GM19328 (cell line): ENCODE results near the gene ZFHX2.
"Not testable (repeated sequence)": the region's sequence is repeated elsewhere in the genome, so short reads cannot be mapped to it uniquely, and the experiment has no call there.

Experiments
- ATAC-seq: cut with Tn5 transposase; IDR thresholded peaks from one replicate; pipeline ENCODE4 v1.9.1; 2021; ENCODE audit warnings: mild to moderate bottlenecking, moderate library complexity; ENCODE audit not compliant: unreplicated experiment

ZFHX2 gene

DNA sequence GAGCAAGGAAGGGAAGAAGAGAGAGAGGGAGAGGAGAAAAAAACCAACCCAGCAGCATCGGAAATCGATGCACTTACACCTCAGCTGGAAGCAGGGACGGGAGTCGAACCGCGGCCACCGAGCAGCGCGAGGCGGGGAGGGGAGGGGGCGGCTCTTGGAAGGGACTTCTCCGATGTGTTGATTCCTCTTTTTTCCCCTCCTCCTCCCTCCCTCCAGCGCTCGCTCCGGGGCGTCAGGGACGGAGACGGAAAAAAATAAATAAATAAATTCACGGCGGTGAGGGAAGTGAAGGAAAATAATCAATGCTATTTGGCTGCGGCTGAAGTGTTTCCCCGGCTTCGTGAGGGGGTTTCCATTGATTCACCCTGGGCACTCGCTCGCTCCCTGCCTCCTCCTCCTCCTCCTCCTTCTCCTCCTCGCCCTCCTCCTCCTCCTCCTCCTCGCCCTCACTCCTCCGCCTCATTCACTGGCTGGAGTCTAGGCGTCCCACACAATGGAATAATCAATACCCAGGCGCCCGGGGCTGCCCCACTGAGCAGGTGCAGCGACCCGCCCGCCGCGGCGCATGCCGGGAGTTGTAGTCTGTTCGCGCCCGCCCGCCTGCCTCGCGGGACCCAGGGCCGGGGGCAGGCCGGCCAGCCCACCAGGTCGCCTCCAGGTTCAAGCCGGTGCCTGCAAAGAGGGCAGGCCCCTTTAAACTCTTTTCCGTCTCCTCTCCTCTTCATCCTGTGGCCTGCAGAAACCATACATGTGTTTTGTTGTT lies at the start of gene ZFHX2:
Gene ZFHX2, minus strand, starts transcription at position 500 of the 763 bp plus-strand sequence. CDS start 16,440 bp downstream, outside the sequence.
- peak; percentile 43 for ATAC-seq

DNA sequence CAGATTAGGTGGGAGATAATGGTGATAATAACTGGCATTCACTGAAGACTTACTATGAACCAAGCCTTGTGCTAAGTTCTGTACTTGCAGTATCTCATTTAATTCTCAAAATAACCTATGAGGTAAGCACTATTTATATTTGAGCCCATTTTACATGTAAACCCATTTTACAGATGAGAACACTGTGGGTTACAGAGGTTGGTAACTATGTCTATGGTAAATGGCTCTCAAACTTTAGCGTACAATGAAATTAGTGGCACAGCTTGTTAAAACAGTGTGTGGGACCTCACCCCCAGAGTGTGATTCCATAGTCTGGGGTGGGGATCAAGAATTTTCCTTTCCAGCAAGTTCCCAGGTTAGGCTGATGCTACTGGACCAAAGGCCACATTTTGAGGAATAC lies 49.2 kb upstream of the ZFHX2 start:
- no peak for ATAC-seq

DNA sequence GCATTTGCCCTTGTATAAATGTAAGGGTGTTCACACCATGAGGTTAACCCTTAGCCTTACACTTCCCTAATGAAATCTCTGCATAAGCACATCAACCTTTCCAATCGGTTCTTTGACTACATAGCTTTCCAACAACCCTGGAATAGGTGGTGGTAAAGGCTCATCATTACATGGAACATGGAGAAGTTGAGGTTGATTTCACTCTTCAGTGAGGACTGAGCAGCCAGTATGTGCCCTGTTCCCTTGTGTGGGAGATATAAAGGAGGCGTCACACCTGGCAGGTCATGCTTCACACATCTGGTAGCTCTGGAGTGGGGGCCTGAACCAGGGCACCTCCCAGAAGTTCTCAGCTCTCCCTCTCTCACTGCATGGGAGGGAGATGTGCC lies 48.8 kb upstream of the ZFHX2 start:
- ATAC-seq, result no peak

DNA sequence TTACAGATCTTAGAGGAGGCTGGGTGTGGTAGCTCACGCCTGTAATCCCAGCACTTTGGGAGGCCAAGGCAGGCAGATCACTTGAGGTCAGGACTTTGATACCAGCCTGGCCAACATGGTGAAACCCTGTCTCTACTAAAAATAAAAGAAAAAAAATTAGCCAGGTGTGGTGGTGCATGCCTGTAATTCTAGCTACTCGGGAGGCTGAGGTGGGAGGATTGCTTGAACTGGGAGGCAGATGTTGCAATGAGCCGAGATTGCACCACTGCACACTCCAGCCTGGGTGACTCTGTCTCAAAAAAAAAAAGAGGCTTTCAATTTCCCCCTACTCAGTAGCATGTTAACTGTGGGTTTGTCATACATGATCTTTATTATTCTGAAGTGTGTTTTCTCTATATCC lies 42.6 kb upstream of the ZFHX2 start:
- not testable (repeated sequence) for ATAC-seq

DNA sequence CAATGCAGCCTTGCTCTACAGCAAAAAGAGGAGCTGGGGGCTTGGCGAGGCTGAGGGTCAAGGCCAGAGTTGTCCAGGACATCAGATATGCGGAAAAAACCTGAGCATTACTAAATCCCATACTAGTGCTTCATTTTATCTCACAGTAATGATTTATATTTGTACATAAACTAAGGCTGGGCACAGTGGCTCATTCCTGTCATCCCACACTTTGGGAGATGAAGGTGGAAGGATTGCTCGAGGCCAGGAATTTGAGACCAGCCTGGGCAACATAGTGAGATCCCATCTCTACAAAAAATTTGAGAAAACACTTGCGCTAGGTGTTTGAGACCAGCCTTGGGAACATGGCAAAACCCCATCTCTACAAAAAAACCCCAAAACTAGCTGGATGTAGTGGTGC lies 38.6 kb upstream of the ZFHX2 start:
- ATAC-seq, result no peak

DNA sequence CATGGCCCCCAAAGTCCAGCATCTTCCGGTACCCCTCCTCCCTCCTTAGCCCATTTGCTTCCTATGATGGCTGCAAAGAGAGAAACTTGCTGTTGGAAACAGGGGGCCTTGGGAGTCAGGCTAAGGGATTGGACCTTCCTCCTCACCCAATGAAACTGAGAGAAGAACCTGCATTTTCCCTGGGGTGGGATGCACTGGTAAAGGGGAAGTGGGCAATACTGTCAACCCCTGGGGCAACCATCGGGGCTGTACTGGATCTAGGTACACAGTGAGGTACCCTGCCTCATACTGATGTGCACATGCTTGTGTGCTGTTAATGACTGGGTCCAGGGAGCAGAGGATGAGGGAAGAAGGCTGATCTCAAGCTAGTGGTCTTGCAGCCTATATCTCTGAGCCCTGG lies 38.0 kb upstream of the ZFHX2 start:
- no peak for ATAC-seq

DNA sequence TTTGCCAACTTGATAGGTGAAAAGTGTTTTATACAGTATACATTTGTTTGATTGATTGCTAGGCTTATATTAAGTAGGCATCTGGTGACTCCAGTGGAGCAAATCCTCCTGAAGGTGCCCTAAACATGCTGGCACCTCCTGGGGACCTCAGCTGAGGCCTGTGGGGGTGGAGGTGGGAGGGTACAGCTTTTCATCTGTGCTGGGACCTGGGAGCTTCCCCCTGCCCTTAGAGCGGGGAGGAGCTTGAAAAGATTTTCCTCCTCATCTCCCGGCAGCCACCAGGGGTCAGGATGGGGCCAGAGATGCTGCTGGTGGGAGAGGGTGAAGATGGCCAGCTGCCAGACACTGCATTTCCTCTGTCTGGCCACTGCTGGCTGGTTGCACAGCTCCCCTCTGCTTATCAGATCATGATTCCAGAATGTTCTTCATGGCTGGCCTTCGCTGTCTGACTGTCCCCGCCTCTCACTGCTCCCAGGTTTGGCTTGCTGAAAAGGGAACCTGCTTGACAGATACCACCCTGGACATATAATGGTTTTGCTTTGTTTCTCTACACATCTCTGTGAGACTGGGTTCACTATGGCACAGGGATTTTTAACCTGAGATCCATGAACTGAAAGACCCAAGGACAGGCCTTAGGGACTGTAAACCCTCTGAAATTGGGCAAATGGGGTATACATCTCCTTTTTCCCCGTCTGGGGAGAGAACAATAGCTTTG lies 37.5 kb upstream of the ZFHX2 start:
- ATAC-seq, result peak; percentile 80

DNA sequence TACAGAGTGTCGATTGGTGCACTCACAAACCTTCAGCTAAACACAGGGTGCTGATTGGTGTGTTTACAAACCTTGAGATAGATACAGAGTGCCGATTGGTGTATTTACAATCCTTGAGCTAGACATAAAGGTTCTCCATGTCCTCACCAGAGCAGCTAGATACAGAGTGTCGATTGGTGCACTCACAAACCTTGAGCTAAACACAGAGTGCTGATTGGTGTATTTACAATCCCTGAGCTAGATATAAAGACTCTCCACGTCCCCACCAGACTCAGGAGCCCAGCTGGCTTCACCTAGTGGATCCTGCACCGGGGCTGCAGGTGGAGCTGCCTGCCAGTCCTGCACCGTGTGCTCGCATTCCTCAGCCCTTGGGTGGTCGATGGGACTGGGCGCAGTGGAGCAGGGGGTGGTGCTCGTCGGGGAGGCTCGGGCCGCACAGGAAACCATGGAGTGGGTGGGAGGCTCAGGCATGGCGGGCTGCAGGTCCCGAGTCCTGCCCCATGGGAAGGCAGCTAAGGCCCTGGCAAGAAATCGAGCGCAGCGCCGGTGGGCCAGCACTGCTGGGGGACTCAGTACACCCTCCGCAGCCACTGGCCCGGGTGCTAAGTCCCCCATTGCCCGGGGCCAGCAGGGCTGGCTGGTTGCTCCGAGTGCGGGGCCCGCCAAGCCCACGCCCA lies 33.1 kb upstream of the ZFHX2 start:
- not testable (repeated sequence) for ATAC-seq

DNA sequence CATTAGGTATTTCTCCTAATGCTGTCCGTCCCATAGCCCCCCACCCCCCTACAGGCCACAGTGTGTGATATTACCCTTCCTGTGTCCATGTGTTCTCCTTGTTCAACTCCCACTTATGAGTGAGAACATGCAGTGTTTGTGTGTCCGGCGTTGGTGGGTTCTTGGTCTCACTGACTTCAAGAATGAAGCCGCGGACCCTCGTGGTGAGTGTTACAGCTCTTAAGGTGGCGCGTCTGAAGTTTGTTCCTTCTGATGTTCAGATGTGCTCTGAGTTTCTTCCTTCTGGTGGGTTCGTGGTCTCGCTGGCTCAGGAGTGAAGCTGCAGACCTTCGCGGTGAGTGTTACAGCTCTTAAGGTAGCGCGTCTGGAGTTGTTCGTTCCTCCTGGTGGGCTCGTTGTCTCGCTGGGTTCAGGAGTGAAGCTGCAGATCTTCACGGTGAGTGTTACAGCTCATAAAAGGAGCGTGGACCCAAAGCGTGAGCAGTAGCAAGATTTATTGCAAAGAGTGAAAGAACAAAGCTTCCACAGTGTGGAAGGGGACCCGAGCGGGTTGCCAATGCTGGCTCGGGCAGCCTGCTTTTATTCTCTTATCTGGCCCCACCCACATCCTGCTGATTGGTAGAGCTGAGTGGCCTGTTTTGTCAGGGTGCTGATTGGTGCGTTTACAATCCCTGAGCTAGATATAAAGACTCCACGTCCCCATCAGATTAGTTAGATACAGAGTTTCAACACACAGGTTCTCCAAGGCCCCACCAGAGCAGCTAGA lies 32.4 kb upstream of the ZFHX2 start:
- not testable (repeated sequence) for ATAC-seq

DNA sequence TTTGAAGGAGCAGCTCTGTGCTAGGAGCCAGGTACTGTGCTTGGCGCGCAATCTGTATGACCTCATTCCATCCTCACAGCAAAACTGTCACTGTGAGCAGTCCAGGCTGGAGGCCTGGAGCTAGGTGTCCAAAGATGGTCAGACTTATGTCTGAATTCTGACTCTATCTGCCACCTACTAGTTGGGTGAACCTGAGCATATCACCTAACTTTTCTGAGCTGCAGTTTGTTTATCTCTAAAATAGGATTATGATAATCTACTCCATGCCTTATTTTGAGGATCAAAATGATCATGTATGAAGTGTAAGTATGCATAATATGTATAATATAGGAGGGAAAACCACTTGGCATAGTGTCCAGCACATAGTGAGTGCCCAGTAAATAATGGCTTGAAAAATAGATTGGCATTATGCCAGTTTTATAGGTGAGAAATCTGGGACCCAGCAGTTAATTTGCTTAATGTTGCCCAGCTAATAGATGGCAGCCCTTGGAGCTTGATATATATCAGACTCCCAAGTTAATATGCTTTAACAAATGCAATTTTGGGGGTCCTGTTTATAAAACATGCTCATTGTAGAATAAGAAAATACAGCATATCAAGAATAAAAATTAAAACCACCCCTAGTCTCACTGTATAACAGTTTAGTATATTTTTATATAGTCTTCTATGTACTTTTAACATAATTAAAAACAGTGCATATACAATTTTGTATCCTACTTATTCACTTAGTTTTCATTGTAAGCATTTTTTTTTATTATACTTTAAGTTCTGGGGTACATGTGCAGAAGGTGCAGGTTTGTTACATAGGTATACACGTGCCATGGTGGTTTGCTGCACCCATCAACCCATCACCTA lies 31.6 kb upstream of the ZFHX2 start:
- ATAC-seq, result no peak

DNA sequence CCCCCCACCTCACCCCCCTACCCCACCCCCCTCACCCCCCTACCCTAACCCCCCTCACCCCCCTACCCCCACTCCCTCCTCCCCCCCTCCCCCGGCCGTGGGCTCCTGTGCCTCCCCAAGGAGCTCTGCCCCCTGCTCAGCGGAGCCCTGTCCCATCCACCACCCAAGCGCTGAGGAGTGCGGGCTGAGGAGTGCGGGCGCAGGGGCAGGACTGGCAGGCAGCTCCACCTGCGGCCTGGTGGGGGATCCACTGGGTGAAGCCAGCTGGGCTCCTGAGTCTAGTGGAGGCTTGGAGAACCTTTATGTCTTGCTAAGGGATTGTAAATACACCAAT lies 29.4 kb upstream of the ZFHX2 start:
- ATAC-seq, result no peak

DNA sequence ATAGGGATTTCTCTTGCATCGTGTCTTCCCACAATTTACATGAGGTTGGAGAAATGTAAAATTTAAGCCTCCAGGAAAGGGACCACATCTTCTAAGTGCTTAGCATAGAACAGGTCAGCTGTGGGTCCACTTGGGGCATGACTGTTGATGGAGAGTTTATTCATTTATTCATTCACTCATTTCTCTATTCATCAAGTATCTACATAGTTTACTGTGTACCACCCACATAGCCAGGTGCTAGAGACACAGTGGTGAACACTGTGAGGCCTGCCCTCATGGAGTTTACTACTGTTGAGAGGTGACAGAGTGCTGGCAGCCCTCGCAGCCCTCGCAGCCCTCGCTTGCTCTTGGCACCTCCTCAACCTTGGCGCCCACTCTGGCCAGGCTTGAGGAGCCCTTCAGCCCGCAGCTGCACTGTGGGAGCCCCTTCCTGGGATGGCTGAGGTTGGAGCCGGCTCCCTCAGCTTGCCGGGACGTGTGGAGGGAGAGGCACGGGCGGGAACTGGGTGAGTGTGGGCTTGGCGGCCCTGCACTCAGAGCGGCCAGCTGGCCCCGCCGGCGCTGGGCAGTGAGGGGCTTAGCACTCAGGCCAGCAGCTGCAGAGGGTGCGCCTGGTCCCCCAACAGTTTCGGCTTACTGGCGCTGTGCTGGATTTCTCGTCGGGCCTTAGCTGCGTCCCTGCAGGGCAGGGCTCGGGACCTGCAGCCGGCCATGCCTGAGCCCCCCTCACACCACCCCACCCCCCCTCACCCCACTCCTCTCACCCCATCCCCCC lies 28.8 kb upstream of the ZFHX2 start:
- ATAC-seq, result no peak

DNA sequence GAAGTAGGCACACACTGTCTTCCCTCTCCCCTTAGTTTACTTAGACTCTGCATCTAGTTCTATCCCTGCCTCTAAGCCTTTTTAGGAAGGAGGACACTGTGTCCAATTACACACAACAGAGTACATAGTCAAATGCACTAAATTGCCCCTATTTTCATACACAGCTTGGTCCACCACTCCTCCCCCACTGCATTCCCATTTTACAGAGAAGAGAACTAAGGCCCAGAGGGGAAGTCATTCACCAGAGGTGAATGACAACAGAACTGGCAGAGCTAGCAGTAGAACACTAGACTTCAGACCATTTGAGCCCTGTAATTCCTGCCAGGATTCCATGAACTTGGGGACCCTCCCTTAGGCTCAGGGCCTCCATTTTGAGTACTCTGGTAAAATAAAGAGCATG lies 28.2 kb upstream of the ZFHX2 start:
- no peak for ATAC-seq

DNA sequence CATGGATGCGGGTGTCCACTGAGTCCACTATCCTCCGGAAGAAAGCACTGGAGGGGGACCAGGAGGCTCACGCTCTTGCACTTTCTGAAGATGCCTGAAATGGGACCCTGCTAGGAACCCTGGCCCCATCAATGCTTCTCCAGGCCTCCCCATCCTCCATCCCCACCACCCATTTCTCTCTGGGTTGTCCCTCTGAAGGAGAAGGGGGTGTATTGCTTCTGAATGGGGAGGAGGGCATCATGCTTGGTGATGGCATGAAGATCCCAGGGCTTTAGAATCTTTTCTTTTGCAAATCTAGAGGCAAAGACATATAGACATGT lies 27.7 kb upstream of the ZFHX2 start:
- no peak for ATAC-seq

DNA sequence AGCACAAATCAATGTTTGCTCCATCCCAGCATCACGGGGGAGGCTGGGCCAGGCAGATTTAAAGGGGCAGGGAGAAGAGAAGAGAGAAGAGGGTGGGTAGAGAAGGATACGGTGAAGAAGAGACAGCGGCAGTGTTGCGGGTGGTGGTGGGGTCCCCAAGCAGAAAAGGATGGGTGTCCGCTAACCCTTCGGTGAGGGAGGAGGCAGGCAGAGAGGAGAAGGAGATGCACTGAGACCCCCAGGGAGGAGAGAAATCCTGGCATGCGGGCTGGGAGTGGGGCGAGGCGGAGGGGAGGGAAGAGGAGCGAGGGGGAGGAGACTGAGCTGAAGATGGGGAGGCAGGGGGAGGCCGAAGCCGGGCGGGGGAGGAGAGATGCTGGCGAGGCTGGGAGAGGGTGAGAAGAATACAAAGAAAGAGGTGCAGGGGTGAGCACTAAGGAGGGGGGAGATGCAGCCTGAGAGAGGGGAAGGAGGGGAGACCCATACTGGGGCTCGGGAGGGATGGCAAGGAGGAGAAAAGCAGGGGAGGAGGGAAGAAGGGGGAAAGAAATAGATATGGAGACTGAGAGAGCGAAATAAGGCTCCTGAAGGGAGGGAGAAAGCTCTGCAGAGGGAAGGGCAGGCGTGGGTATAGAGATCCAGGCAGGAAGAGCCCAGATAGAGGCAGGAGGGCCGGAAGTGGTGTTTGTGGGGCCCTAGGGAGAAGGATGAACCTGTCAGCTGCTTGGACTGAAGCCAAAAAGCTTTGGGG lies 27.2 kb upstream of the ZFHX2 start, which contains the start of gene JPH4:
Gene JPH4, minus strand, starts transcription at position 231 of the 751 bp plus-strand sequence. CDS start 1,337 bp downstream, outside the sequence.
- ATAC-seq, result no peak

DNA sequence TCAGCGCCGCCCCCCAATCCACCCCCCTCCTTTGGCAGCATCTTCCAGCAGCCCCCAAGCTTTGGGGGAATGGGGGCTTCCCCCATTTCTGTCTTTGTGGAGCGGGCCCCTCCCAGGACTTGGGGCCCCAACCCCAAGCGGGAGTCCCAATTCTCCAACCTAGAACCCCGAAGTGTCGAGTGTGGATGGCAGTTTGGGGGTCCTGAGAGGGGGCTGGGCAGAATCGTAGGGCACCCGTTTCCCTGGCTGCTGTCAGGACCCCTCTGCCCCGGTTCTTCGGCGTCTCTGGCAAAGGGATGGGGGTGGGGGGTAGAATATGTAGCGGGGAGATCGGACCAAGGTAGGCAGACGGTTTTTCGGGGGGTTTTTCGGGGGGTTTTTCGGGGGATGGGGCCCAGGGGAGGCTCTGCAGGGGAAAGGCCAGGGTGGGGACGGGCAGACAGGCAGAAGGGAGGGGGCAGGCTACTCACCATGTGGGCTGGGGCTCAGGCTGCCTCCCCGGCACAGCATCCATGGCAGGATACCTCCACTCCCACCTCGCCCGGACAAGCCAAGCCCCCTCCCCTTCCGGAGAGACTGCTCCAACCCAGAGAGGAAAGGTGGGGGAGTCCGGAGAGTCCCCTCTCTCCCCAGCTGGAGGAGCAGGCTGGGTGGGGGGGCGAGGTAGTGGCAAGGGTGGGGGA lies 26.3 kb upstream of the ZFHX2 start:
- ATAC-seq, result no peak

DNA sequence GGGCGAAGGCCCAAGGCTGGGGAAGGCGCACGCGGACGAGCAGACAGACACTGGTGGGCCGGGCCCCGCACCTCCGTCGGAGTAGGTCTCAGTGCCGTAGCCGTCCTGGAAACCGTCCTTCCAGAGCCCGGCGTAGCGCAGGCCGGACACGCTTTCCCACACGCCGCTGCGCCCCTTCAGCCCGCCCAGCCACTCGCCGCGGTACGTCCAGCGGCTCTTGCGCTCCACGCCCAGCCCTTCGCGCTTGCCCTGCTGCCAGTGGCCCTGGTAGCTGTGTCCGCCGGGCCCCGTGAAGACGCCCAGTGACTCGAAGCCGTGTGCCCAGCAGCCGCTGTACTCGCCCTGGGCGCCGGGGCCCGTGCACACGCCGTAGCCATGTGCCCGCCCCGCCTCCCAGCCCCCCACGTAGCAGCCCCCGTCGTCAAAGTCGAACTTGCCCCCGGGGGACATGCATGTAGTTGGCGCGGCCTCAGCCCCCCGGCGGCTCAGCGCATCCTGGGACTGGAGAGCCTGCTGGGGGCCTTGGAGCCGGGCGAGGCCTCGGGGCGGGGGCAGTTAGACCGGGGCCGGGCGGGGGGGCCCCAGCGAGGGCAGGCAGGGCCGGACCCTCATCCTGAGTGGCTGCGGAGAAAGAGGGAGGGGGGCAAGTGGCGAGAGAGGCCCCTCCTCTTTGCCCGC lies 25.6 kb upstream of the ZFHX2 start:
- no peak for ATAC-seq
